SK-N-MC (cell line): Measurements from ENCODE around the gene CDH4.

Experiments used
- EZH2 ChIP-seq: fragments of 200-600 bp; sonication (generic); IDR thresholded peaks from one replicate; pipeline ENCODE4 v1.6.1; 2017; ENCODE audit warnings: antibody characterized with exemption
- FOXP2 ChIP-seq: optimal IDR thresholded peaks from 2 replicates; pipeline ENCODE3; 2011; ENCODE audit warnings: mild to moderate bottlenecking, moderate library complexity; ENCODE audit not compliant: insufficient read depth; ENCODE audit errors: extremely low read length, control extremely low read depth
- POLR2AphosphoS5 ChIP-seq: IDR thresholded peaks from 2 replicates; pipeline ENCODE4 v1.6.1; 2012; ENCODE audit warnings: mild to moderate bottlenecking, low read depth, low read length, borderline replicate concordance

- TF ChIP-seq EZH2: no peak
- TF ChIP-seq POLR2AphosphoS5: no peak
- TF ChIP-seq FOXP2: no peak
Observed at GRCh38 chr20:61728786-61729770, 477.0 kb downstream of the CDH4 start.
